ENCODE results near the gene ST8SIA2.

ST8SIA2 gene

GRCh38 chr15:92395098-92395635 lies 1.5 kb downstream of the ST8SIA2 start:
- DNase-seq (ENCODE audit: low read depth, low spot score), result no peak

- DNase-seq (ENCODE audit: low read depth, low spot score), result no peak
Measured at GRCh38 chr15:92399271-92399950, 5.7 kb downstream of the ST8SIA2 start.

- DNase-seq (ENCODE audit: low read depth, low spot score), result no peak
Measured at GRCh38 chr15:92400573-92400972, 6.9 kb downstream of the ST8SIA2 start.

GRCh38 chr15:92400980-92401787 lies 7.5 kb downstream of the ST8SIA2 start:
- no peak for DNase-seq (ENCODE audit: low read depth, low spot score)

- DNase-seq (ENCODE audit: low read depth, low spot score), result no peak
Measured at GRCh38 chr15:92402751-92403150, 9.1 kb downstream of the ST8SIA2 start.

- no peak for DNase-seq (ENCODE audit: low read depth, low spot score)
Measured at GRCh38 chr15:92405942-92406341, 12.3 kb downstream of the ST8SIA2 start.

- DNase-seq (ENCODE audit: low read depth, low spot score), result no peak
Measured at GRCh38 chr15:92407321-92407720, 13.6 kb downstream of the ST8SIA2 start.

- DNase-seq (ENCODE audit: low read depth, low spot score), result no peak
Measured at GRCh38 chr15:92407916-92408315, 14.2 kb downstream of the ST8SIA2 start.

- no peak for DNase-seq (ENCODE audit: low read depth, low spot score)
Measured at GRCh38 chr15:92409006-92409405, 15.3 kb downstream of the ST8SIA2 start.

- DNase-seq (ENCODE audit: low read depth, low spot score), result no peak
Measured at GRCh38 chr15:92409521-92409920, 15.8 kb downstream of the ST8SIA2 start.

GRCh38 chr15:92410537-92410936 lies 16.9 kb downstream of the ST8SIA2 start:
- no peak for DNase-seq (ENCODE audit: low read depth, low spot score)

- no peak for DNase-seq (ENCODE audit: low read depth, low spot score)
Measured at GRCh38 chr15:92411256-92411655, 17.6 kb downstream of the ST8SIA2 start.

- DNase-seq (ENCODE audit: low read depth, low spot score), result no peak
Measured at GRCh38 chr15:92413510-92413909, 19.8 kb downstream of the ST8SIA2 start.

- DNase-seq (ENCODE audit: low read depth, low spot score), result no peak
Measured at GRCh38 chr15:92415639-92416297, 22.1 kb downstream of the ST8SIA2 start.

GRCh38 chr15:92416557-92416956 lies 22.9 kb downstream of the ST8SIA2 start:
- DNase-seq (ENCODE audit: low read depth, low spot score), result no peak

GRCh38 chr15:92417716-92418115 lies 24.0 kb downstream of the ST8SIA2 start:
- DNase-seq (ENCODE audit: low read depth, low spot score), result no peak

GRCh38 chr15:92418864-92419263 lies 25.2 kb downstream of the ST8SIA2 start:
- no peak for DNase-seq (ENCODE audit: low read depth, low spot score)

- DNase-seq (ENCODE audit: low read depth, low spot score), result no peak
Measured at GRCh38 chr15:92421976-92422375, 28.3 kb downstream of the ST8SIA2 start.

- DNase-seq (ENCODE audit: low read depth, low spot score), result no peak
Measured at GRCh38 chr15:92425578-92426225, 32.0 kb downstream of the ST8SIA2 start.

GRCh38 chr15:92429378-92430068 lies 35.8 kb downstream of the ST8SIA2 start:
- no peak for DNase-seq (ENCODE audit: low read depth, low spot score)

GRCh38 chr15:92430069-92430440 lies 36.4 kb downstream of the ST8SIA2 start:
- DNase-seq (ENCODE audit: low read depth, low spot score), result no peak
